Neural cell (in vitro differentiated cells): Measurements from ENCODE around the gene DIS3L2. TPM values are rescaled to one million over a fixed set of nuclear protein-coding genes. Genes with fewer than 3 reads are reported as not detected.

Experiments used
- H2AFZ ChIP-seq: fragments of 200-600, 300-800 bp; sonication (generic), shearing (Covaris generic); 2 replicates; pipeline ENCODE4 v1.6.0; 2014; ENCODE audit warnings: low read depth, mild to moderate bottlenecking, antibody characterized with exemption, low read length, moderate library complexity
- H3F3A ChIP-seq: fragments of 200-600 bp; shearing (Covaris generic); 2 replicates; pipeline ENCODE4 v1.6.1; 2016; ENCODE audit warnings: mild to moderate bottlenecking, moderate library complexity, mixed read lengths, antibody characterized with exemption, low read length; ENCODE audit not compliant: insufficient read depth, poor library complexity, severe bottlenecking
- H3K27ac ChIP-seq: fragments of 200-600, 300-800 bp; sonication (generic), shearing (Covaris generic); 2 replicates; pipeline ENCODE4 v1.5.1; 2014; ENCODE audit warnings: mild to moderate bottlenecking, low read length, moderate library complexity
- H3K27me3 ChIP-seq: fragments of 300-800, 200-600 bp; sonication (generic), shearing (Covaris generic); 2 replicates; pipeline ENCODE4 v1.6.0; 2014; ENCODE audit warnings: mild to moderate bottlenecking, low read depth, low read length, moderate library complexity; ENCODE audit not compliant: insufficient read depth
- H3K36me3 ChIP-seq: fragments of 300-800, 200-600 bp; sonication (generic), shearing (Covaris generic); 2 replicates; pipeline ENCODE4 v1.5.1; 2014; ENCODE audit warnings: mild to moderate bottlenecking, antibody characterized with exemption, low read length, moderate library complexity; ENCODE audit not compliant: insufficient read depth
- H3K4me2 ChIP-seq: fragments of 300-800, 200-600 bp; sonication (generic), shearing (Covaris generic); 2 replicates; pipeline ENCODE4 v1.6.0; 2014; ENCODE audit warnings: mild to moderate bottlenecking, low read length
- H3K4me3 ChIP-seq: fragments of 300-800, 200-600 bp; sonication (generic), shearing (Covaris generic); 2 replicates; pipeline ENCODE4 v1.5.1; 2014; ENCODE audit warnings: mild to moderate bottlenecking, low read length, moderate library complexity
- H3K79me2 ChIP-seq: fragments of 200-600 bp; shearing (Covaris generic); replicated peaks from 2 replicates; pipeline ENCODE4 v1.6.0; 2014; ENCODE audit warnings: mild to moderate bottlenecking, low read length, moderate library complexity; ENCODE audit not compliant: insufficient read depth
- H3K9ac ChIP-seq: fragments of 300-800, 200-600 bp; sonication (generic), shearing (Covaris generic); 2 replicates; pipeline ENCODE4 v1.6.1; 2016; ENCODE audit warnings: mild to moderate bottlenecking, low read length, mixed read lengths
- H3K9me2 ChIP-seq: fragments of 200-600 bp; shearing (Covaris generic); 2 replicates; pipeline ENCODE4 v1.6.1; 2016; ENCODE audit warnings: mild to moderate bottlenecking, low read length, mixed read lengths; ENCODE audit not compliant: insufficient read depth
- H3K9me3 ChIP-seq: fragments of 200-600, 300-800 bp; sonication (generic), shearing (Covaris generic); 2 replicates; pipeline ENCODE4 v1.6.1; 2016; ENCODE audit warnings: mild to moderate bottlenecking, mixed run types, low read length, moderate library complexity, mixed read lengths
- H4K20me1 ChIP-seq: fragments of 200-600 bp; shearing (Covaris generic); 2 replicates; pipeline ENCODE4 v1.6.1; 2016; ENCODE audit warnings: mild to moderate bottlenecking, mixed run types; ENCODE audit not compliant: insufficient read depth
- EP300 ChIP-seq: fragments of 450-650 bp; conservative IDR thresholded peaks from 2 replicates; pipeline ENCODE4 v1.6.1; 2014; ENCODE audit warnings: antibody characterized with exemption, mild to moderate bottlenecking, moderate library complexity; ENCODE audit not compliant: poor library complexity, severe bottlenecking
- EZH2 ChIP-seq: fragments of 200-600, 300-800 bp; shearing (Covaris generic), sonication (generic); IDR thresholded peaks from 2 replicates; pipeline ENCODE4 v1.6.1; 2014; ENCODE audit warnings: antibody characterized with exemption, low read length, borderline replicate concordance, mild to moderate bottlenecking; ENCODE audit not compliant: insufficient read depth, poor library complexity, severe bottlenecking
- MXI1 ChIP-seq: fragments of 450-650 bp; conservative IDR thresholded peaks from 2 replicates; pipeline ENCODE4 v1.6.1; 2014; ENCODE audit warnings: antibody characterized with exemption, mild to moderate bottlenecking; ENCODE audit not compliant: poor library complexity, severe bottlenecking
- POLR2AphosphoS5 ChIP-seq: IDR thresholded peaks from 2 replicates; pipeline ENCODE4 v1.6.1; 2012
- RAD21 ChIP-seq: fragments of 450-650 bp; conservative IDR thresholded peaks from 2 replicates; pipeline ENCODE4 v1.6.1; 2014; ENCODE audit warnings: antibody characterized with exemption, mild to moderate bottlenecking, moderate library complexity
- SMC3 ChIP-seq: fragments of 450-650 bp; conservative IDR thresholded peaks from 2 replicates; pipeline ENCODE4 v1.6.1; 2014; ENCODE audit warnings: antibody characterized with exemption, mild to moderate bottlenecking, moderate library complexity; ENCODE audit not compliant: poor library complexity
- TAF1 ChIP-seq: IDR thresholded peaks from 2 replicates; pipeline ENCODE4 v1.6.1; 2012; ENCODE audit warnings: low read depth
- polyA plus RNA-seq: library from polyadenylated mRNA; depleted of rRNA; stranded (reverse); fragments of >200 nt; gene quantifications from 2 replicates; pipeline ENCODE4 v1.2.3, GENCODE V29; 2014
- TF ChIP-seq, protein P1 (sequence below): fragments of 450-650 bp; IDR thresholded peaks from 2 replicates; pipeline ENCODE4 v1.5.1; 2014; ENCODE audit warnings: antibody characterized with exemption, mild to moderate bottlenecking, moderate library complexity; ENCODE audit not compliant: poor library complexity, severe bottlenecking
- TF ChIP-seq, protein P2 (sequence below): IDR thresholded peaks from 2 replicates; pipeline ENCODE4 v1.6.1; 2012; ENCODE audit warnings: borderline replicate concordance

The DIS3L2 gene
- polyA plus RNA-seq, 1 donor from 2014 or later = 20.0 TPM

GRCh38 chr2:232340171-232340935 lies 378.8 kb downstream of the DIS3L2 start:
- no peak overlapping the region for H3K9ac ChIP-seq
- no peaks in the 10 kb centered on the region for H3K79me2 ChIP-seq
- no peak overlapping the region for H3K4me3 ChIP-seq
- no peaks in the 10 kb centered on the region for H3K9me2 ChIP-seq
- no peaks in the 10 kb centered on the region for H3K9me3 ChIP-seq
- H3K27me3 ChIP-seq = no peaks in the 10 kb centered on the region
- TF ChIP-seq, protein P1, sequence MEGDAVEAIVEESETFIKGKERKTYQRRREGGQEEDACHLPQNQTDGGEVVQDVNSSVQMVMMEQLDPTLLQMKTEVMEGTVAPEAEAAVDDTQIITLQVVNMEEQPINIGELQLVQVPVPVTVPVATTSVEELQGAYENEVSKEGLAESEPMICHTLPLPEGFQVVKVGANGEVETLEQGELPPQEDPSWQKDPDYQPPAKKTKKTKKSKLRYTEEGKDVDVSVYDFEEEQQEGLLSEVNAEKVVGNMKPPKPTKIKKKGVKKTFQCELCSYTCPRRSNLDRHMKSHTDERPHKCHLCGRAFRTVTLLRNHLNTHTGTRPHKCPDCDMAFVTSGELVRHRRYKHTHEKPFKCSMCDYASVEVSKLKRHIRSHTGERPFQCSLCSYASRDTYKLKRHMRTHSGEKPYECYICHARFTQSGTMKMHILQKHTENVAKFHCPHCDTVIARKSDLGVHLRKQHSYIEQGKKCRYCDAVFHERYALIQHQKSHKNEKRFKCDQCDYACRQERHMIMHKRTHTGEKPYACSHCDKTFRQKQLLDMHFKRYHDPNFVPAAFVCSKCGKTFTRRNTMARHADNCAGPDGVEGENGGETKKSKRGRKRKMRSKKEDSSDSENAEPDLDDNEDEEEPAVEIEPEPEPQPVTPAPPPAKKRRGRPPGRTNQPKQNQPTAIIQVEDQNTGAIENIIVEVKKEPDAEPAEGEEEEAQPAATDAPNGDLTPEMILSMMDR = no peak
- no peak for TF ChIP-seq TAF1
- TF ChIP-seq EZH2 = no peak
- TF ChIP-seq MXI1 = no peak
- no peak for TF ChIP-seq EP300
- TF ChIP-seq RAD21 = no peak
- TF ChIP-seq SMC3 = no peak
- no peak for TF ChIP-seq POLR2AphosphoS5
- TF ChIP-seq, protein P2, sequence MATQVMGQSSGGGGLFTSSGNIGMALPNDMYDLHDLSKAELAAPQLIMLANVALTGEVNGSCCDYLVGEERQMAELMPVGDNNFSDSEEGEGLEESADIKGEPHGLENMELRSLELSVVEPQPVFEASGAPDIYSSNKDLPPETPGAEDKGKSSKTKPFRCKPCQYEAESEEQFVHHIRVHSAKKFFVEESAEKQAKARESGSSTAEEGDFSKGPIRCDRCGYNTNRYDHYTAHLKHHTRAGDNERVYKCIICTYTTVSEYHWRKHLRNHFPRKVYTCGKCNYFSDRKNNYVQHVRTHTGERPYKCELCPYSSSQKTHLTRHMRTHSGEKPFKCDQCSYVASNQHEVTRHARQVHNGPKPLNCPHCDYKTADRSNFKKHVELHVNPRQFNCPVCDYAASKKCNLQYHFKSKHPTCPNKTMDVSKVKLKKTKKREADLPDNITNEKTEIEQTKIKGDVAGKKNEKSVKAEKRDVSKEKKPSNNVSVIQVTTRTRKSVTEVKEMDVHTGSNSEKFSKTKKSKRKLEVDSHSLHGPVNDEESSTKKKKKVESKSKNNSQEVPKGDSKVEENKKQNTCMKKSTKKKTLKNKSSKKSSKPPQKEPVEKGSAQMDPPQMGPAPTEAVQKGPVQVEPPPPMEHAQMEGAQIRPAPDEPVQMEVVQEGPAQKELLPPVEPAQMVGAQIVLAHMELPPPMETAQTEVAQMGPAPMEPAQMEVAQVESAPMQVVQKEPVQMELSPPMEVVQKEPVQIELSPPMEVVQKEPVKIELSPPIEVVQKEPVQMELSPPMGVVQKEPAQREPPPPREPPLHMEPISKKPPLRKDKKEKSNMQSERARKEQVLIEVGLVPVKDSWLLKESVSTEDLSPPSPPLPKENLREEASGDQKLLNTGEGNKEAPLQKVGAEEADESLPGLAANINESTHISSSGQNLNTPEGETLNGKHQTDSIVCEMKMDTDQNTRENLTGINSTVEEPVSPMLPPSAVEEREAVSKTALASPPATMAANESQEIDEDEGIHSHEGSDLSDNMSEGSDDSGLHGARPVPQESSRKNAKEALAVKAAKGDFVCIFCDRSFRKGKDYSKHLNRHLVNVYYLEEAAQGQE = no peak
- no peak overlapping the region for H3K4me2 ChIP-seq
- no peaks in the 10 kb centered on the region for H3F3A ChIP-seq
- no peak overlapping the region for H2AFZ ChIP-seq
- H3K36me3 ChIP-seq = no peaks in the 10 kb centered on the region
- H4K20me1 ChIP-seq = no peaks in the 10 kb centered on the region
- no peak overlapping the region for H3K27ac ChIP-seq

DNA sequence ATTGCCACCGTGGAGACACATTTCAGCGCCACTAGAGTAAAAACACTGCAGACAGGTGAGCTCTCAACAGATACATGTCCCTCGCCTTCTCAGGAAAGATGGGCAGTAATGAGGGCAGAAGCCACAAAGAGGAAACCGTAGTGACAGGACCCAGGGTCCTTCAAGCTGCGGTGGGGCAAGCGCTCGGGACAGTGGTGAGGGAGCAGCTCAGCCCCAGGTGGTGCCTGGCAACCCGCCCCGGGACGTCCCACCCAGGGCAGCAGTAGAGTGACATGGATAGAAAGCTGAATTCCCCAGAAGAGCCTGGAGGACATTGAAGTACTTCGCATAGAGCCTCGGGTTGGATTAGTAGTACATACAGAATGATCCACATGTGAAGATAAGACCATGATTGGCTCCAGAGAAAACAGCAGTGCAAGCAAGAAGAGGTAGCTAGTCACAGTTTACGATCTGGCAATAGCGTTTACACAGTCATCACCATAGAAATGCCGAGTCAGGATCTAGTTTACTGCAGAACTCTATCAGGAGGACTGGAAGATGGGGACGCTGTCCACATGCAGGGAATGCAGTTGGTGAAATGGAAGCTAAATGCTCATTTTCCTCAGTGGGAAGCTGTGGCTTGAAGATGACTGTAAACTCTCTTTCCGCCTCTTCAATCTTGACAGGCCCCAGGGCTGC lies 379.7 kb downstream of the DIS3L2 start:
- no peak overlapping the region for H3K9ac ChIP-seq
- H3K27ac ChIP-seq = no peak overlapping the region
- no peak overlapping the region for H3K4me3 ChIP-seq
- H3F3A ChIP-seq = no peaks in the 10 kb centered on the region
- H3K36me3 ChIP-seq = no peaks in the 10 kb centered on the region
- H2AFZ ChIP-seq = no peak overlapping the region
- TF ChIP-seq SMC3 (no peak), EP300 (no peak), RAD21 (no peak), EZH2 (no peak), TAF1 (no peak)
- TF ChIP-seq, protein P2 = no peak
- TF ChIP-seq, protein P1 = no peak
- H3K27me3 ChIP-seq = no peaks in the 10 kb centered on the region
- no peak overlapping the region for H3K4me2 ChIP-seq
- no peaks in the 10 kb centered on the region for H3K9me2 ChIP-seq
- no peaks in the 10 kb centered on the region for H3K79me2 ChIP-seq
- H4K20me1 ChIP-seq = no peaks in the 10 kb centered on the region
- no peaks in the 10 kb centered on the region for H3K9me3 ChIP-seq
